Measurements from ENCODE around the gene CDH11.

The CDH11 gene

GRCh38 chr16:65049679-65050078 is 72.2 kb downstream of the CDH11 start:
- in situ Hi-C loops (cut with MboI; ENCODE audit: low pct_unique_long_range_greater_than_20kb, low sequenced_read_pairs, unreplicated experiment): no loop called here
- TF ChIP-seq, protein P1, sequence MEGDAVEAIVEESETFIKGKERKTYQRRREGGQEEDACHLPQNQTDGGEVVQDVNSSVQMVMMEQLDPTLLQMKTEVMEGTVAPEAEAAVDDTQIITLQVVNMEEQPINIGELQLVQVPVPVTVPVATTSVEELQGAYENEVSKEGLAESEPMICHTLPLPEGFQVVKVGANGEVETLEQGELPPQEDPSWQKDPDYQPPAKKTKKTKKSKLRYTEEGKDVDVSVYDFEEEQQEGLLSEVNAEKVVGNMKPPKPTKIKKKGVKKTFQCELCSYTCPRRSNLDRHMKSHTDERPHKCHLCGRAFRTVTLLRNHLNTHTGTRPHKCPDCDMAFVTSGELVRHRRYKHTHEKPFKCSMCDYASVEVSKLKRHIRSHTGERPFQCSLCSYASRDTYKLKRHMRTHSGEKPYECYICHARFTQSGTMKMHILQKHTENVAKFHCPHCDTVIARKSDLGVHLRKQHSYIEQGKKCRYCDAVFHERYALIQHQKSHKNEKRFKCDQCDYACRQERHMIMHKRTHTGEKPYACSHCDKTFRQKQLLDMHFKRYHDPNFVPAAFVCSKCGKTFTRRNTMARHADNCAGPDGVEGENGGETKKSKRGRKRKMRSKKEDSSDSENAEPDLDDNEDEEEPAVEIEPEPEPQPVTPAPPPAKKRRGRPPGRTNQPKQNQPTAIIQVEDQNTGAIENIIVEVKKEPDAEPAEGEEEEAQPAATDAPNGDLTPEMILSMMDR (IDR thresholded peaks at IDR 0.05; ENCODE audit: extremely low read depth, insufficient read depth, missing control alignments): no peak
- DNase-seq (ENCODE audit: low spot score): no peak

DNA sequence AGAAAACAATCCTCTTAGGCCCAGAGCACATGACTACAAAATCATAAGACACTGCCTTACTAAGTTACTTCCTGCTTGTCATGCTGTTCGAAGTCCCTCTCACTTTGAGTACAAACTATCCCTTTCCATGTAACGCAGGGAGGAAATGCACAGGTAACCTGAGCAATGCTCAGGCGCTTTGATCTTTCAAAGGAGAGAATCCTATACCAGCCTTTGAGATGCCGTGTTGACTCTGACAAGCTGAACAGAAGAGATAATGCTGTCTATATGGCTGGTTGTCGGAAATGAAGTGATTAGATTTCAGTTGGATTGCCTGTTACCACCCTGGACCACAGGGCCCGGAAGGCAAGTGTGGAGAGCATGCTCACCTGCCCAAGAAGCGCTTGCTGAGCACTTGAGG is 75.9 kb downstream of the CDH11 start:
- in situ Hi-C loops (cut with MboI; ENCODE audit: low pct_unique_long_range_greater_than_20kb, low sequenced_read_pairs, unreplicated experiment): no loop called here
- TF ChIP-seq, protein P1 (IDR thresholded peaks at IDR 0.05; ENCODE audit: extremely low read depth, insufficient read depth, missing control alignments): no peak
- DNase-seq (ENCODE audit: low spot score): no peak

GRCh38 chr16:65044873-65045272 is 77.0 kb downstream of the CDH11 start:
- in situ Hi-C loops (cut with MboI; ENCODE audit: low pct_unique_long_range_greater_than_20kb, low sequenced_read_pairs, unreplicated experiment): no loop called here
- TF ChIP-seq, protein P1 (IDR thresholded peaks at IDR 0.05; ENCODE audit: extremely low read depth, insufficient read depth, missing control alignments): no peak
- no peak for DNase-seq (ENCODE audit: low spot score)

- TF ChIP-seq, protein P1 (IDR thresholded peaks at IDR 0.05; ENCODE audit: extremely low read depth, insufficient read depth, missing control alignments): no peak
- DNase-seq (ENCODE audit: low spot score): no peak
- in situ Hi-C loops (cut with MboI; ENCODE audit: low pct_unique_long_range_greater_than_20kb, low sequenced_read_pairs, unreplicated experiment): no loop called here
Observed at GRCh38 chr16:65044026-65044425, 77.8 kb downstream of the CDH11 start.

DNA sequence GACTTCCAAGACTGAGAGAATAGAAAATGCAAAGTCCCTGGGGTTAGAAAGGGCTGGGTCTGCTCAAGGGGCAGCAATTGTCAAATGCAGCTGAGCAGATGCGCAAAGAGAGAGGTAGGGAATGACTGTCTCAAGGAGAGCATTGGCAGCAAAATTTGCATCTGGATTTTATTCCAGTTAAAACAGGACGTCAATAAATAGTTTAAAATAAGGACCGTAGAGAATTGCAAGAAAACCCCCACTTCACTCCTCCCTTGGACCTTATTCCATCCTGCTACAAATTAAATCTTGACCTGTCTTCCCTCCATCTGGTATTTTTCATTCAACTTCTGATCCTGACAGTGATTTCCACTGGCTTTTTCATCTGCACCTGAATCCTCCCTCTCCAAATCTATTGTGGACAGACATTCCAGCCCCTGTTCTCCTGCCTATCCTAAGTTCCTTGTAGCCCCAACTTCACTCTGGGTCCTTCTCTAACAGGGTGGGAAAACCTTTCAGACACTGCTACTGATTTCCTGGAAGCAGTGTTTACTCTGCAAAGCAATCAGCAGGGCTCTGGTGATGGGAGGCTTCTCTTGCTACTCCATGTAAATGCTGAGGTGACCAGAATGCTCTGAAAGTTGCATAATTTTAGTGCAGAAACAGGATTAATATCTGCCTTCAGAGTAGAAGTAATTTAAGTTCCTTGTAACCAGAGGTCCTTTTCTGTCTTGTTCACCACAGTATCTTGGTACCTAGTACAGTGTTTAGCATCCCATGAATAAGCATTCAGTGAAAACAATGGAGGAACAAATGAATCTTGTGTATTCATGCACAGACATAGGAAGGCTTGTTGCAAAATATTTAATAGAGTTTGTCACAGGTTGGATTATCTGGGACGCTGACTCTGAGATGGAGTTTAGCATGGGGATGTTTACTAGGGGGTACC is 79.2 kb downstream of the CDH11 start:
- no peak for DNase-seq (ENCODE audit: low spot score)
- in situ Hi-C loops (cut with MboI; ENCODE audit: low pct_unique_long_range_greater_than_20kb, low sequenced_read_pairs, unreplicated experiment): no loop called here
- TF ChIP-seq, protein P1 (IDR thresholded peaks at IDR 0.05; ENCODE audit: extremely low read depth, insufficient read depth, missing control alignments): no peak

- TF ChIP-seq, protein P1 (IDR thresholded peaks at IDR 0.05; ENCODE audit: extremely low read depth, insufficient read depth, missing control alignments): no peak
- DNase-seq (ENCODE audit: low spot score): no peak
- in situ Hi-C loops (cut with MboI; ENCODE audit: low pct_unique_long_range_greater_than_20kb, low sequenced_read_pairs, unreplicated experiment): no loop called here
Observed at GRCh38 chr16:65041667-65042066, 80.2 kb downstream of the CDH11 start.

Data from GM13977 (cell line).